Breast epithelium (tissue), 3 donors: Measurements from ENCODE around the gene UBAP1.

Experiments used
- CTCF ChIP-seq, 3 donors: fragments of 450-650 bp; IDR thresholded peaks; one replicate each; pipeline ENCODE4 v1.5.1; 2016 to 2017; ENCODE audit warnings: antibody characterized with exemption in 3 of 3, mild to moderate bottlenecking in 3 of 3, moderate library complexity in 3 of 3
- POLR2A ChIP-seq: fragments of 450-650 bp; IDR thresholded peaks from one replicate; pipeline ENCODE4 v1.6.1; 2016; ENCODE audit warnings: antibody characterized with exemption, mild to moderate bottlenecking, moderate library complexity

GRCh38 chr9:34246453-34246852, 67.6 kb downstream of the UBAP1 start:
- TF ChIP-seq CTCF (IDR thresholded peaks at IDR 0.05) (no peak), POLR2A (no peak)
